ENCODE data around the gene ELF1.

The ELF1 gene

DNA sequence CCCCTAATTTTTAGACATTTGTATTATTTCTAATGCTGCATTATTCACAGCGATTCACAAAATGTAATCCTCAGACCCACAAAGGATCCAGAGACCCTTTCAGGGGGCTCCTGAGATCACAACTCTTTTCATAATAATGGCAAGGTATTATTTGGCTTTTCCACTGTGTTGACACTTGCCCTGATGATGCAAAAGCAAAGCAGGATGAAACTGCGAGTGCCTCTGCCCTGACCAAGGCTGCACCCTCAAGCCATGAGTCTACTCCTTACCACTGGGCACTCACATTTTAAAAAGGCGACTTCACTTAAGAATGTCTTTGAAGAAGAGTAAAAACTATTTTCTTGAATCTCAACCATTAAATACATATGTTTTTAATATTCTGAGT, 11.4 kb downstream of the ELF1 start:
- Histone ChIP-seq H3K9me2 (replicated peaks; ENCODE audit: insufficient read depth, low read length) (no peaks in the 10 kb centered on the region), H3K27ac (ENCODE audit: low read length) (peak overlapping the region; percentile 4; the same call in 1 of the 2 replicates), H3K9ac (ENCODE audit: low read length) (no peak overlapping the region), H3K27me3 (replicated peaks; ENCODE audit: insufficient read depth, low read length) (no peaks in the 10 kb centered on the region), H2AFZ (ENCODE audit: low read length) (no peak overlapping the region), H3K4me1 (ENCODE audit: low read length) (peaks cover 51% of the 10 kb centered on the region), H3K36me3 (replicated peaks; ENCODE audit: insufficient read depth, low read length) (no peaks in the 10 kb centered on the region), H3K4me3 (ENCODE audit: low read length) (no peak overlapping the region), H3K4me2 (ENCODE audit: low read depth, low read length) (peak overlapping the region; percentile 75; the same call in 1 of the 2 replicates), H3F3A (ENCODE audit: insufficient read depth, low read length) (peaks cover 39% of the 10 kb centered on the region), H3K9me3 (replicated peaks; ENCODE audit: insufficient read depth, low read length) (no peaks in the 10 kb centered on the region), H3K79me2 (ENCODE audit: low read length) (peaks cover 89% of the 10 kb centered on the region), H4K20me1 (ENCODE audit: insufficient read depth, low read length) (no peaks in the 10 kb centered on the region)
- TF ChIP-seq, protein P1, sequence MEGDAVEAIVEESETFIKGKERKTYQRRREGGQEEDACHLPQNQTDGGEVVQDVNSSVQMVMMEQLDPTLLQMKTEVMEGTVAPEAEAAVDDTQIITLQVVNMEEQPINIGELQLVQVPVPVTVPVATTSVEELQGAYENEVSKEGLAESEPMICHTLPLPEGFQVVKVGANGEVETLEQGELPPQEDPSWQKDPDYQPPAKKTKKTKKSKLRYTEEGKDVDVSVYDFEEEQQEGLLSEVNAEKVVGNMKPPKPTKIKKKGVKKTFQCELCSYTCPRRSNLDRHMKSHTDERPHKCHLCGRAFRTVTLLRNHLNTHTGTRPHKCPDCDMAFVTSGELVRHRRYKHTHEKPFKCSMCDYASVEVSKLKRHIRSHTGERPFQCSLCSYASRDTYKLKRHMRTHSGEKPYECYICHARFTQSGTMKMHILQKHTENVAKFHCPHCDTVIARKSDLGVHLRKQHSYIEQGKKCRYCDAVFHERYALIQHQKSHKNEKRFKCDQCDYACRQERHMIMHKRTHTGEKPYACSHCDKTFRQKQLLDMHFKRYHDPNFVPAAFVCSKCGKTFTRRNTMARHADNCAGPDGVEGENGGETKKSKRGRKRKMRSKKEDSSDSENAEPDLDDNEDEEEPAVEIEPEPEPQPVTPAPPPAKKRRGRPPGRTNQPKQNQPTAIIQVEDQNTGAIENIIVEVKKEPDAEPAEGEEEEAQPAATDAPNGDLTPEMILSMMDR (IDR thresholded peaks at IDR 0.05; ENCODE audit: low read length), result no peak
- no peak for TF ChIP-seq EZH2phosphoT487 (IDR thresholded peaks at IDR 0.05; ENCODE audit: low read length)
- no peak for TF ChIP-seq EZH2 (optimal IDR thresholded peaks at IDR 0.05; ENCODE audit: low read depth, low read length)
- no peak for DNase-seq

DNA sequence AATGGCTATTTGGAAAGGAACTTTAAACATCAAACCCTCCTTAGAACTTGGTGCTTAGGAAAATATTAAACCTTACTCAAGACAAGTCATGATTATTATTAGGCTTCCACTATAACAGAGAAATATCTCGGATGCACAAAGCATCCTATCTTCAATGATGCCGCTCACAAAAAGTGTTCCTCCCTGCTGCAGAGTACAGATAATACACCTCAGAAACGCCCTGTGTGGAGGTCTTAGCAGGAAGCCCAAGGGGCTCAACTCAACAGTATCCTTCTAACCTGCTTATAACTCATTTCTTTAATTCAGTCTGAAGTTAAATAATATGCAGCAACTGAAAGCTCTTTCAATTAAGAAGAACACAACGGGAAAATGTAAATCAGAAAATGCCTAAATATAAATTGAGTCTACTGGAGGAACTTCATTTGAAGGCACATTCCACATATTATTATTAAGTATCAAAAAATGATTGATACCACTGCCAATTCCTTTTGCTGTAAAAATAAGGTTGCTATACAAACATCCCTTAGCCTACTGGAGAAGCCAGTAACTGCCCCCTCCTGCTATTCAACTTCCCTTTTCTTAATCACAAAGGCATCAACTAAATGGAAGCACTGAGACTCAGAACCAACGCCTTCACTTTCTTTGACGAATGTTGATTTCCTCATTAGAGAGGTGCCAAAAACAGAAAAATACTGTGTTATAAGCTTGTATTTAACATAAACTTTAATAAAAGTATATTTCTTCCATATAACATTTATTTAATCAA, 12.0 kb downstream of the ELF1 start:
- Histone ChIP-seq H3K9me2 (replicated peaks; ENCODE audit: insufficient read depth, low read length) (no peaks in the 10 kb centered on the region), H3F3A (ENCODE audit: insufficient read depth, low read length) (peaks cover 39% of the 10 kb centered on the region), H3K27me3 (replicated peaks; ENCODE audit: insufficient read depth, low read length) (no peaks in the 10 kb centered on the region), H2AFZ (ENCODE audit: low read length) (no peak overlapping the region), H3K27ac (ENCODE audit: low read length) (peak overlapping the region; percentile 91; the same call in 1 of the 2 replicates), H4K20me1 (ENCODE audit: insufficient read depth, low read length) (no peaks in the 10 kb centered on the region), H3K9ac (ENCODE audit: low read length) (no peak overlapping the region), H3K36me3 (replicated peaks; ENCODE audit: insufficient read depth, low read length) (no peaks in the 10 kb centered on the region), H3K79me2 (ENCODE audit: low read length) (peaks cover 88% of the 10 kb centered on the region), H3K9me3 (replicated peaks; ENCODE audit: insufficient read depth, low read length) (no peaks in the 10 kb centered on the region), H3K4me2 (ENCODE audit: low read depth, low read length) (peak overlapping the region; percentile 75), H3K4me1 (ENCODE audit: low read length) (peaks cover 51% of the 10 kb centered on the region), H3K4me3 (ENCODE audit: low read length) (no peak overlapping the region; the same call in 1 of the 2 replicates)
- no peak for DNase-seq
- TF ChIP-seq EZH2phosphoT487 (IDR thresholded peaks at IDR 0.05; ENCODE audit: low read length) (no peak), EZH2 (optimal IDR thresholded peaks at IDR 0.05; ENCODE audit: low read depth, low read length) (no peak)
- TF ChIP-seq, protein P1 (IDR thresholded peaks at IDR 0.05; ENCODE audit: low read length), result no peak

DNA sequence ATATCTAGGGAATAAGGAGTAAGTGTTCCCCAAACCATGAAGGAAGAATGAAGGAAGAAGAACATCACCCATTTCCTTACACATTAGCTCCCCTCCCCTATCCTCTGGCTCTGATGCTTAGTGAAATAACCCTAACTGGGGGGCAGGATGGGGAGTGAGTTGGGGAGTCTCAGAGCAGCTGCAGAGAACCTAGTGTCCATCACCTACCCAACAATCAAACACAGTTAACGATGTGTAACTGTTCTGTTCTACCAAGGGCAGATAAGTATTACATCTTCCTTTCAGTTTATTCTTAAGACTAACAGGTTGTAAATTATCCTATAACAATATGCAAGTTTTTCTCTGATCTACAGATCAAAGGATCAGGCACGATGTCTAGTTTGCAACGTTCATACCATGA, 12.8 kb downstream of the ELF1 start:
- H3K9ac ChIP-seq (ENCODE audit: low read length), result 0 out of 2 replicates have a peak overlapping the region, but pooled peaks have one; percentile 41
- H3K4me3 ChIP-seq (ENCODE audit: low read length), result peak overlapping the region; percentile 22; the same call in 1 of the 2 replicates
- peak overlapping the region; percentile 75 for H3K4me2 ChIP-seq (ENCODE audit: low read depth, low read length)
- no peak for DNase-seq
- H4K20me1 ChIP-seq (ENCODE audit: insufficient read depth, low read length), result no peaks in the 10 kb centered on the region
- H3K27me3 ChIP-seq (replicated peaks; ENCODE audit: insufficient read depth, low read length), result no peaks in the 10 kb centered on the region
- no peak overlapping the region for H2AFZ ChIP-seq (ENCODE audit: low read length)
- peaks cover 88% of the 10 kb centered on the region for H3K79me2 ChIP-seq (ENCODE audit: low read length)
- H3K4me1 ChIP-seq (ENCODE audit: low read length), result peaks cover 51% of the 10 kb centered on the region
- H3K36me3 ChIP-seq (replicated peaks; ENCODE audit: insufficient read depth, low read length), result no peaks in the 10 kb centered on the region
- peak overlapping the region; percentile 91 for H3K27ac ChIP-seq (ENCODE audit: low read length)
- TF ChIP-seq EZH2 (optimal IDR thresholded peaks at IDR 0.05; ENCODE audit: low read depth, low read length), result no peak
- no peak for TF ChIP-seq EZH2phosphoT487 (IDR thresholded peaks at IDR 0.05; ENCODE audit: low read length)
- TF ChIP-seq, protein P1 (IDR thresholded peaks at IDR 0.05; ENCODE audit: low read length), result no peak
- H3K9me2 ChIP-seq (replicated peaks; ENCODE audit: insufficient read depth, low read length), result no peaks in the 10 kb centered on the region
- H3F3A ChIP-seq (ENCODE audit: insufficient read depth, low read length), result peaks cover 39% of the 10 kb centered on the region
- no peaks in the 10 kb centered on the region for H3K9me3 ChIP-seq (replicated peaks; ENCODE audit: insufficient read depth, low read length)

Measured in MM.1S (cell line).